Posterior cingulate gyrus (tissue), 11 donors: Measurements from ENCODE around the gene REXO5.
"Not testable (repeated sequence)": the region's sequence is repeated elsewhere in the genome, so short reads cannot be mapped to it uniquely, and the experiment has no call there.

Source experiments
- DNase-seq, 10 donors: peaks; one replicate each; pipeline versions ENCODE4 v3.0.0 to v3.0.0-alpha.2; 2020 to 2021; ENCODE audit warnings: mixed read lengths in 3 of 10
- intact Hi-C: fragments of 100-400 bp; cut with DNase I; formaldehyde crosslinking; loops from one replicate; pipeline ENCODE4 v1.15.1; 2023

Gene REXO5, protein sequence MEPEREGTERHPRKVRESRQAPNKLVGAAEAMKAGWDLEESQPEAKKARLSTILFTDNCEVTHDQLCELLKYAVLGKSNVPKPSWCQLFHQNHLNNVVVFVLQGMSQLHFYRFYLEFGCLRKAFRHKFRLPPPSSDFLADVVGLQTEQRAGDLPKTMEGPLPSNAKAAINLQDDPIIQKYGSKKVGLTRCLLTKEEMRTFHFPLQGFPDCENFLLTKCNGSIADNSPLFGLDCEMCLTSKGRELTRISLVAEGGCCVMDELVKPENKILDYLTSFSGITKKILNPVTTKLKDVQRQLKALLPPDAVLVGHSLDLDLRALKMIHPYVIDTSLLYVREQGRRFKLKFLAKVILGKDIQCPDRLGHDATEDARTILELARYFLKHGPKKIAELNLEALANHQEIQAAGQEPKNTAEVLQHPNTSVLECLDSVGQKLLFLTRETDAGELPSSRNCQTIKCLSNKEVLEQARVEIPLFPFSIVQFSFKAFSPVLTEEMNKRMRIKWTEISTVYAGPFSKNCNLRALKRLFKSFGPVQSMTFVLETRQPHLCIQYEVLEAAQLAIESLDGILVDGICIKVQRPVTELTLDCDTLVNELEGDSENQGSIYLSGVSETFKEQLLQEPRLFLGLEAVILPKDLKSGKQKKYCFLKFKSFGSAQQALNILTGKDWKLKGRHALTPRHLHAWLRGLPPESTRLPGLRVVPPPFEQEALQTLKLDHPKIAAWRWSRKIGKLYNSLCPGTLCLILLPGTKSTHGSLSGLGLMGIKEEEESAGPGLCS

GRCh38 chr16:20806168-20807050 lies at the start of gene REXO5, which contains the start of gene ERI2:
Gene REXO5, plus strand, starts transcription at chr16:20806527. Its CDS starts 427 bp downstream, at chr16:20806954.
Gene ERI2, minus strand, starts transcription at chr16:20806472. Its CDS starts 42 bp downstream, at chr16:20806430.
- intact Hi-C loops: loop anchor here (5.0 kb wide), 2 partner anchors 64 to 96 kb away; partner anchors contain the start of genes DCUN1D3, LYRM1 and THUMPD1
- DNase-seq: peak; percentile 85 to 98 (median 92)

GRCh38 chr16:20760346-20760745 lies 46.0 kb upstream of the REXO5 start:
- intact Hi-C loops: no loop called here
- DNase-seq: no peak

DNA sequence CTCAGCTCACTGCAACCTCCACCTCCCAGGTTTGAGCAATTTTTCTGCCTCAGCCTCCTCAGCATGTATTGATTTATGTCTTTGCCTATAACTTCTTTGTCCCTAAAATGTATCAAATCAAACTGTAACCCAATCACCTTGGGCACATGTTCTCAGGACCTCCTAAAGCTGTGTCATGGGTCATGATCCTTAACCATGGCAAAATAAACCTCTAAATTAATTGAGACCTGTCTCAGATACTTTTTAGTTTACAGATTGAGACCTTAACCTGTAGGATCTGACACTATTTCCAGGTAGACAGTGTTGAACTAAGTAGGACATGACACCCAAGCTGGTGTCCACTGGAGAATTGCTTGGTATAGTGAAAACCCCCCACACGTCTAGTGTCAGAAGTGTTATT lies 45.2 kb upstream of the REXO5 start:
- intact Hi-C loops: no loop called here
- DNase-seq: no peak

- intact Hi-C loops: no loop called here
- DNase-seq: no peak
Measured at GRCh38 chr16:20762404-20763123, 43.8 kb upstream of the REXO5 start.

- peak in 1 of 10 donors; percentile 49 for DNase-seq
- intact Hi-C loops: no loop called here
Measured at GRCh38 chr16:20763461-20764232, 42.7 kb upstream of the REXO5 start, which contains the start of gene ACSM3. Gene ACSM3, plus strand, starts transcription at chr16:20764014. Its CDS starts 6,021 bp downstream, at chr16:20770035.

DNA sequence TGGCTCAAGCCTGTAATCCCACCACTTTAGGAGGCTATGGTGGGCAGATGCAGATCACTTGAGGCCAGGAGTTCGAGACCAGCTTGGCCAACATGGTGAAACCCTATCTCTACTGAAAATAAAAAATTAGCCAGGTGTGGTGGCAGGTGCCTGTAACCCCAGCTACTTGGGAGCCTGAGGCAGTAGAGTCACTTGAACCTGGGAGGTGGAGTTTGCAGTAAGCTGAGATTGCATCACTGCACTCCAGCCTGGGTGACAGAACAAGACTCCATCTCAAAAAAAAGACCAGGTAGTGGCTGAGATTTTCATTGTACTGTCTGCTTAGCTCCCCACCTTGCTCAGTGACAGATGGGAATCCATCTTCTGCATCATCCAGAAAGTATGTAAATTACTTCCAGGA lies 41.9 kb upstream of the REXO5 start:
- DNase-seq, intact Hi-C loops: not testable (repeated sequence)

- DNase-seq: no peak
- intact Hi-C loops: no loop called here
Measured at GRCh38 chr16:20765732-20766131, 40.6 kb upstream of the REXO5 start.

DNA sequence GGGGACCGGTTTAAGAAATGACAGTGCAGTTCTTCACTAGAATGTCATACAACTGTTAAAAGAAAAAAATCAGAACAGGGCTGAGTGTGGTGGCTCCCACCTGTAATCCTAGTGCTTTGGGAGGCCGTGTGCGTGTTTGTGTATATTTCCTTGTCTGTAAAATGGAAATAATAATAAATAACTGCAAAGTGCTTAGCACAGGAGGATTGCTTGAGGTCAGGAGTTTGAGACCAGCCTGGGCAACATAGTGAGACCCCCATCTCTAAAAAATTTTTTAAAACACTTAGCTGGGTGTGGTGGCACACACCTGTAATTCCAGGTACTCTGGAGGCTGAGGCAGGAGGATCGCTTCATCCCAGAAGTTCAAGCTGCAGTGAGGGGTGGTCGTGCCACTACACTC lies 40.0 kb upstream of the REXO5 start:
- DNase-seq: no peak
- intact Hi-C loops: no loop called here

DNA sequence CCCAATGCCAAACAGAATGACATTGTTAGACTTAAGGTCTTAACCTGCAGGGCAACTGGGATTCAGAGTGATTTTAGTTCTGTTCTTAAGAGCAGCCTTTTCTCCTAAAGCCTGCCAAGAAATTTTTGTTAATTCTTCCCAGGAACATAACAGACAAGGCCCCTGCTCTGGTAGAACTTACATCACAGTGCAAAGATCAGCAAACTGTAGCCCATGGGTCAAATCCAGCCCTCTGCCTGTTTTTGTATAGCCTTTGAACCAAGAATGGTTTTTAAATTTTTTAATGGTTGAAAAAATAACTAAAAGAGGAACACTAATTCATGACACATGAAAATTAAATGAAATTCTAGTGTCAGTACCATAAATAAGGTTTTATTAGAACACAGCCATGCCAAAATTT lies 38.8 kb upstream of the REXO5 start:
- intact Hi-C loops: no loop called here
- no peak for DNase-seq

- intact Hi-C loops: no loop called here
- no peak for DNase-seq
Measured at GRCh38 chr16:20768121-20768520, 38.2 kb upstream of the REXO5 start.

DNA sequence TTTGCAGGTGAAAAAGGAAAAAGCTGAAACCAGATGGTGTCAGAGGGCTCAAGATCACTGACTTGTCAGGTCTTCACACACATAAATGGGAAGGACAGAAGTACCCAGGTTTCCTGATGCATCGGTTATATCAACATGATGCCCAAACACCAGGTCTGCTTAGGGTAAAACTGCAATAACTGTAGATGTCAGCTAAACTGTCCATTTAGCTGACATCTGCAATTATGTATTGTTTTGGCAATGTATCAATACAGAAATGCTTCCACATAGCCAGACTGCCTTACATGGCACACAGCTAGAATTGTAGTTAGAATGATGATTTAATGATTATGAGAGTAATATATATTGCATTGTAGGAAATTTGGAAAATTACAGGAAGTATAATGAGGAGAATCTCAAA lies 37.5 kb upstream of the REXO5 start:
- intact Hi-C loops: no loop called here
- DNase-seq: no peak

DNA sequence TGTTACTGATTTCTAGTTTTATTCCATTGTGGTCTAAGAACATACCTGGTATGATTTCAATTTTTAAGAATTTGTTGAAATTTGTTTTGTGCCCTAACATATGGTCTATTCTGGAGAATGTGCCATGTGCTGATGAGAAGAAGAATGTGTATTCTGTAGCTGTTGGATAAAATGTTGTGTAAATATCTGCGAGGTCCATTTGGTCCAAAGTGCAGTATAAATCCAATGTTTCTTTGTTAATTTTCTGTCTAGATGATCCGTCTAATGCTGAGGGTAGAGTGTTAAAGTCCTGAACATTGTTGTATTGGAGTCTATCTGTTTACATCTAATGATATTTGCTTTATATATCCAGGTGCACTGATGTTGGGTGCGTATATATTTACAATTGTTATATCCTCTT lies 32.6 kb upstream of the REXO5 start:
- intact Hi-C loops: no loop called here
- DNase-seq: no peak

DNA sequence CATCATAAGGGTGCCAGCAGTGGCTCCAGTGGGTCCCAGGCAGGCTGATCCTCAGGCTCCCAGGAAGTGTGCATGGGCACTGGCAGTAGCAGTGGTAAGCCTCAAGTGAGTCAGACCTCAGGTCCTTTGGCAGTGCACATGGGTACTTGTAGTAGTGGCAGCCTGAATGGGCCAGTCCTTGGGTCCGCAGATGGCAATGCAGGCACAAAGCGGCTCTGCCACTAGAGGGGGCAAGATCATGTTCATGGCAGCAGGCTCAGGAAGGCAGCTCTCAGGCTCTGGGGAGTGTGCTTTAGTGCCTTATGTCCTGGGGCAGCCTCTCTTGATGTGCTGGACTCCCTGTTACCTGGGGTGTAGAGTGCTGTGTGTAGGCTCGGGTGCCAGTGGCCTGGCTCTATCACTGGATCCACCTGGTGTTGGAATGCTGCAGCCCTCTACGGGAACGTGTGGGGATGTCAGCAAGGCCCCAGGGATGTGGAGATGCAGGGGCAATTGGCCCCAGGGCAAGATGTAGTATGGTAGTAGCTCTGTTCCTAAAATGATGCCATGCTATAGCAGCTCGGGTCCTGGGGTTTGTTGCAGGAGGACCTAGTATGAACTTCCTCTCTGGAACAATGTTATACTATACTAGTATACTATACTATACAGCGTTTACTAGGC lies 31.5 kb upstream of the REXO5 start:
- intact Hi-C loops: no loop called here
- DNase-seq: peak in 3 of 10 donors; percentile 2 to 65 (median 18)

DNA sequence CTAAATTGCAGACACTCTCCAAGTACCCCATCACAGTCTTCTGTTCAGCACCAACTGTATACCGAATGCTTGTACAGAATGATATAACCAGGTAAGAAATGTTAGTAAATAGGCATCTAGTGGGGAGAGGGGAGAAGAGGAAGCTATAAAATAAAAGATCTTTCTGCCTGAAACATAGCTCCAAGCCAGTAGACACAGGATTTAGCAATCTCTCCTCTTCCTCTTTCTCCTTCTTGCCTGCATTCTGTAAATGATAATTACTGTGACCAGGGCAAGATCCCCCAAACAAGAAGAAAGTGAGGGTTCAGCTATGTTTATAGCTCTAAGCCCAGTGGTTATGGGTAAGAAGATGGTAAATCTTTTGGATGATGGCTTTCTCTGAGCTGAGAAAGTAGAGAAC lies 24.6 kb upstream of the REXO5 start:
- intact Hi-C loops: no loop called here
- no peak for DNase-seq

DNA sequence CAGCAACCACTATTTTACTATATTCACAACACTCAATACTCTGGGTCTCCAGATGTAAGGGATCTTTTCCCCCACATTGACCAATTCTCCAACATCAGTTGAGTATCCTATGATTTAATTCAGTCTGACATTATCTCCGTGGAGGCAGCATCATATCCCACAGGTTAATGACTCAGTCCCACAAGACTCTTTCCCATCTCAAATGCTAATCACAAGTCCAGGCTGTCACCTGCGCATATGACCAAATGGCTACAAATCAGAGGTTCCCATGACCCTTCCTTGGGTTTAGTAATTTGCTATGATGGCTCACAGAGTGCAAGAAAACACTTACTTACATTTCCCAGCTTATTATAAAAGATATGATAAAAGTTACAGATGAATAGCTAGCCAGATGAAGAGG lies 23.9 kb upstream of the REXO5 start:
- no peak for DNase-seq
- intact Hi-C loops: no loop called here

- DNase-seq: no peak
- intact Hi-C loops: no loop called here
Measured at GRCh38 chr16:20784204-20784603, 22.1 kb upstream of the REXO5 start.

DNA sequence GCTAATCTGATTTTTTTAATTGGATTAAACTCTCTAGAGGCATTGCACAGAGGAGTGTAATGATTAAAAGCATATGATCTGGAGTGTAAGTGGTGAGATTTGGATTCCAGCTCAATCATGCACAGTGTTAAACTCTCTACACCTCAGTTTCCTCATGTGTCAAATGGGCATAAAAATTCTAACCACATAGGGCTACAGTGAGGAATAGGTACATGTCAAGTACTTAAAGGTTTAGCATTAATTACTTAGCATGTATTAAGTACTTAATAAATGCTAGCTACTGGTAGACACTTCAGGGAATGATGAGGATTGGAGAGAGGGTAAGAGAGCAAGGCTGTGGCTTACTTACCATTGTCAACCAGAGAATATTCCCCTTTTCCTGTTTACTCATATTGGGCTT lies 17.2 kb upstream of the REXO5 start:
- intact Hi-C loops: no loop called here

DNA sequence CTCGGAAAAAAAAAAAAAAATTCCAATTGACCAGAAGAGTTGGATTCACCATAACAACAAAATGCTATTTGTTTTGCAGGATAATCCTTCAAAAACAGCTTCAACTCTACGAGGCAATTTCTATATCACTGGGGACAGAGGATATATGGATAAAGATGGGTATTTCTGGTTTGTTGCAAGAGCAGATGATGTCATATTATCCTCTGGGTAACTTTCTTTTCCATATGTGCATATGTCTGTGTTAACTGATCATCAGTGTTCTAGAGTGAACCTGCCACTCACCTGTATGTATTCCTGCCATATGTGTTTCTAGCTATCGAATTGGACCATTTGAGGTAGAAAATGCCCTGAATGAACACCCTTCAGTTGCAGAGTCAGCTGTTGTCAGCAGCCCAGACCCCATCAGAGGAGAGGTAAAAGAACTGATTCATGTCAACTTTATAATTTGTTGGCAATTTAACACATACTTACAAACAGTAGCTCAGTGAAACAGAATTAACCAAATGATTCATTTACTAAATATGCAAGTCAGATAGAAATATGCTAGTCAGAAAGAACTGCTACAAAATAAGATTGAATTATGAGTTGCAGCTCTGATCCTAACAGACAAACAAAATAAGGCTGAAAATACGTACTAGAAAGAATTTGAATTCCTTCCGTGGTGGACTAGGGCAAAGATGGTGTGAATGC lies 14.3 kb upstream of the REXO5 start:
- no peak for DNase-seq
- intact Hi-C loops: no loop called here

More for the DNA sequence above, 17.2 kb upstream of the REXO5 start:
- no peak for DNase-seq
